ENCODE data around the gene BMP2K. TPM values are rescaled to one million over a fixed set of nuclear protein-coding genes. Genes with fewer than 3 reads are reported as not detected.
"Not testable (repeated sequence)": the region's sequence is repeated elsewhere in the genome, so short reads cannot be mapped to it uniquely, and the experiment has no call there.

Gene BMP2K
- total RNA-seq, 1 donor from 2014 or later = 45.6 TPM

DNA sequence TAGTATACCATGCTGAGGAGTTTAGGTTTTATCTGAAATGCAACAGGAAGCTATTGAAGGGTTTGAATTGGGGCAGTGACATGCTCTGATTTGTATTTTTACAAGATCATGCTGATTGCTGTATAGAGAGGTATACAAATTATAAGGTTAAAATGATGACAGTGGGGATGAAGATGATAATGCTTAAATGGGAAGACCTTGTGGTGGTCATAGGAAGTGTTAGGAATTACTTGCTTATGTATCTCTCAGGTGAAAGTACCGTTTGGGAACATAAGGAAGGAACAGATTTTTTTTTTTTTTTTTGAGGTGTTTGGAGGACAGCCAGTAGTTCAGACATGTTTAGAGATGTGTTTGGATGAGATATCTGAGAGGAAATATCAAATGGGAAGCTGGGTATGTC is 5.0 kb downstream of the BMP2K start:
- no peaks in the 10 kb centered on the region for H3K27me3 ChIP-seq
- H3K9me3 ChIP-seq = no peaks in the 10 kb centered on the region
- H3K27ac ChIP-seq = peak overlapping the region; percentile 14
- intact Hi-C loops (cut with DNase I) = no loop called here
- no peak overlapping the region for H3K4me3 ChIP-seq
- DNase-seq (no peak), ATAC-seq (no peak)
- peaks cover 56% of the 10 kb centered on the region for H3K4me1 ChIP-seq
- TF ChIP-seq CTCF (IDR thresholded peaks at IDR 0.05) = no peak
- no peaks in the 10 kb centered on the region for H3K36me3 ChIP-seq

GRCh38 chr4:78781924-78782323 is 5.8 kb downstream of the BMP2K start:
- no peak for TF ChIP-seq CTCF (IDR thresholded peaks at IDR 0.05)
- intact Hi-C loops (cut with DNase I) = no loop called here
- DNase-seq (no peak), ATAC-seq (peak; percentile 93)
- peak overlapping the region; percentile 14 for H3K27ac ChIP-seq
- peaks cover 56% of the 10 kb centered on the region for H3K4me1 ChIP-seq
- no peaks in the 10 kb centered on the region for H3K27me3 ChIP-seq
- no peaks in the 10 kb centered on the region for H3K9me3 ChIP-seq
- H3K36me3 ChIP-seq = no peaks in the 10 kb centered on the region
- no peak overlapping the region for H3K4me3 ChIP-seq

DNA sequence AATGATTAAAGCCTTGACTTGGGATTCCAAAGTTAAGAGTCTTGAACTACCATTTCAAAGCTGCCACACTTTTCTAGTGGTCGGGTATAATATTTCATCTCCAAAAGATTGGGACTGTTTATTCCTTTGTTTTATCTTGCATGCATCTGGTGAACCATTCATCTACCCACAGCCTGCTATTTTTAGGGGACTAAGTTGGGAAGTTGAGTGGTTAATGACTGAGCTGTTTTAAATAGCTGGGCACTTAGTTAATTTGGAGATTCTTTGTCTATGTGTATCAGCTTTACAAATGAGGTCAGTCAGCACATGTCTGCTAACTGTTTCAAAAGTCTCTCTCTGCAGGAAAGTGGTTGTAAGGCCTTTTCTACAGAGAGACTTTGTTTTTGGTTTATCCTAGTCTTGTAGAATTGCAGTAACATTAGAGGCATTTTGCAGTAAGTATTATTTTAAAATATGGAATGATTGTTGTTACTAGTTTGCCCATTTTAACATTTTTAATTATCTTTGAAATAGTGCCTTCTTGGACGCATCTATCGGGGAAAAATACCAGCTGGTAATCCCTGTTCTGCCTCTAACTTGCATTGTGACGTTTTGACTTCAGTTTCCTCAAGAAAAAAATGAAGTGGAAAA is 8.2 kb downstream of the BMP2K start:
- Histone ChIP-seq H3K27ac (no peak overlapping the region), H3K4me3 (no peak overlapping the region), H3K36me3 (no peaks in the 10 kb centered on the region), H3K27me3 (no peaks in the 10 kb centered on the region), H3K9me3 (no peaks in the 10 kb centered on the region), H3K4me1 (peaks cover 34% of the 10 kb centered on the region)
- intact Hi-C loops (cut with DNase I) = no loop called here
- DNase-seq (no peak), ATAC-seq (no peak)
- no peak for TF ChIP-seq CTCF (IDR thresholded peaks at IDR 0.05)

- Histone ChIP-seq H3K36me3 (no peaks in the 10 kb centered on the region), H3K4me1 (peaks cover 19% of the 10 kb centered on the region), H3K27me3 (no peaks in the 10 kb centered on the region), H3K9me3 (no peaks in the 10 kb centered on the region), H3K4me3 (no peak overlapping the region), H3K27ac (no peak overlapping the region)
- TF ChIP-seq CTCF (IDR thresholded peaks at IDR 0.05) = no peak
- no peak for ATAC-seq
- DNase-seq = no peak
- intact Hi-C loops (cut with DNase I) = no loop called here
Observed at GRCh38 chr4:78787392-78788006, 11.3 kb downstream of the BMP2K start.

- no peaks in the 10 kb centered on the region for H3K36me3 ChIP-seq
- intact Hi-C loops (cut with DNase I) = no loop called here
Observed at GRCh38 chr4:78788007-78788889, 12.1 kb downstream of the BMP2K start.

GRCh38 chr4:78795594-78796416 is 19.7 kb downstream of the BMP2K start:
- H3K9me3 ChIP-seq; intact Hi-C loops (cut with DNase I); H3K27ac ChIP-seq; DNase-seq; H3K4me1 ChIP-seq; H3K4me3 ChIP-seq; ATAC-seq; H3K27me3 ChIP-seq; H3K36me3 ChIP-seq: not testable (repeated sequence)

More at GRCh38 chr4:78788007-78788889, 12.1 kb downstream of the BMP2K start:
- Histone ChIP-seq H3K4me1 (peaks cover 17% of the 10 kb centered on the region), H3K9me3 (no peaks in the 10 kb centered on the region), H3K27ac (no peak overlapping the region), H3K27me3 (no peaks in the 10 kb centered on the region), H3K4me3 (no peak overlapping the region)
- DNase-seq = no peak
- TF ChIP-seq CTCF (IDR thresholded peaks at IDR 0.05) = no peak
- no peak for ATAC-seq
